Muscle layer of duodenum (tissue), 2 donors: Measurements from ENCODE around the gene KRT83.
A peak's percentile ranks its signal among the peaks of the same experiment; 100 is the strongest.

Experiments used
- H3K27ac ChIP-seq: one replicate; pipeline ENCODE4 v1.7.0; 2013; ENCODE audit warnings: mild to moderate bottlenecking, low read length
- H3K27me3 ChIP-seq: one replicate; pipeline ENCODE4 v1.7.0; 2013; ENCODE audit warnings: low read depth, mild to moderate bottlenecking, control low read depth, low read length
- H3K36me3 ChIP-seq, 2 donors: one replicate each; pipeline ENCODE4 v1.7.0; 2013; ENCODE audit warnings: low read length in 2 of 2, control low read depth in 1 of 2, mild to moderate bottlenecking in 1 of 2; ENCODE audit not compliant: insufficient read depth in 2 of 2, control insufficient read depth in 1 of 2
- H3K4me1 ChIP-seq, 2 donors: one replicate each; pipeline ENCODE4 v1.7.0; 2013; ENCODE audit warnings: low read length in 2 of 2, mild to moderate bottlenecking in 2 of 2, control low read depth in 1 of 2, moderate library complexity in 1 of 2; ENCODE audit not compliant: insufficient read depth in 2 of 2, control insufficient read depth in 1 of 2
- H3K4me3 ChIP-seq, 2 donors: one replicate each; pipeline ENCODE4 v1.7.0; 2013; ENCODE audit warnings: low read length in 2 of 2, low read depth in 1 of 2, mild to moderate bottlenecking in 1 of 2
- H3K9me3 ChIP-seq, 2 donors: one replicate each; pipeline ENCODE4 v1.7.0; 2013; ENCODE audit warnings: low read length in 2 of 2, control low read depth in 1 of 2, mild to moderate bottlenecking in 1 of 2; ENCODE audit not compliant: control insufficient read depth in 1 of 2
- donor health status: healthy.

Gene KRT83

GRCh38 chr12:52279422-52280318 is 41.5 kb downstream of the KRT83 start:
- peaks cover 14 to 15% of the 10 kb centered on the region in 2 donors for H3K4me1 ChIP-seq
- no peak overlapping the region for H3K4me3 ChIP-seq
- H3K27ac ChIP-seq, result peak overlapping the region; percentile 90
- no peaks in the 10 kb centered on the region for H3K9me3 ChIP-seq
- H3K27me3 ChIP-seq, result peaks cover 5% of the 10 kb centered on the region
- H3K36me3 ChIP-seq, result peaks cover 0 to 4% of the 10 kb centered on the region in 2 donors

- H3K4me3 ChIP-seq, result peak overlapping the region; percentile 47
These were observed 42.4 kb downstream of the KRT83 start for GRCh38 chr12:52278575-52279421.

GRCh38 chr12:52277486-52278245 is 43.5 kb downstream of the KRT83 start:
- Histone ChIP-seq H3K27me3 (peaks cover 5% of the 10 kb centered on the region), H3K4me1 (peaks cover 14 to 15% of the 10 kb centered on the region in 2 donors), H3K36me3 (peaks cover 0 to 4% of the 10 kb centered on the region in 2 donors), H3K27ac (no peak overlapping the region), H3K9me3 (no peaks in the 10 kb centered on the region), H3K4me3 (no peak overlapping the region)

More at GRCh38 chr12:52278575-52279421, 42.4 kb downstream of the KRT83 start:
- Histone ChIP-seq H3K9me3 (no peaks in the 10 kb centered on the region), H3K36me3 (peaks cover 0 to 4% of the 10 kb centered on the region in 2 donors), H3K4me1 (peaks cover 14 to 15% of the 10 kb centered on the region in 2 donors), H3K27ac (peak overlapping the region; percentile 90), H3K27me3 (peaks cover 5% of the 10 kb centered on the region)

- Histone ChIP-seq H3K27ac (no peak overlapping the region), H3K36me3 (peaks cover 0 to 3% of the 10 kb centered on the region in 2 donors), H3K4me1 (peaks cover 6 to 8% of the 10 kb centered on the region in 2 donors), H3K4me3 (no peak overlapping the region), H3K9me3 (no peaks in the 10 kb centered on the region), H3K27me3 (peaks cover 5% of the 10 kb centered on the region)
These were observed 45.5 kb downstream of the KRT83 start for GRCh38 chr12:52275686-52276085.

GRCh38 chr12:52274521-52275120 is 46.6 kb downstream of the KRT83 start, which contains the start of gene KRT86:
TSS of gene KRT86 (plus strand) at chr12:52274645. CDS start at chr12:52301917, 27,272 bp downstream.
- no peak within 1 kb of the TSS for H3K27ac ChIP-seq
- no peak within 1 kb of the TSS for H3K4me3 ChIP-seq
- H3K4me1 ChIP-seq, result peaks cover 0 to 4% of the 10 kb centered on the region in 2 donors
- H3K9me3 ChIP-seq, result no peaks in the 10 kb centered on the region
- H3K27me3 ChIP-seq, result peaks cover 5% of the 10 kb centered on the region
- H3K36me3 ChIP-seq, result no peaks in the 10 kb centered on the region

GRCh38 chr12:52271158-52271557 is 50.0 kb downstream of the KRT83 start:
- Histone ChIP-seq H3K27me3 (no peaks in the 10 kb centered on the region), H3K9me3 (no peaks in the 10 kb centered on the region), H3K27ac (no peak overlapping the region), H3K4me3 (no peak overlapping the region), H3K36me3 (no peaks in the 10 kb centered on the region), H3K4me1 (no peaks in the 10 kb centered on the region)

- H3K4me3 ChIP-seq, result no peak overlapping the region
- H3K27me3 ChIP-seq, result no peaks in the 10 kb centered on the region
- H3K36me3 ChIP-seq, result no peaks in the 10 kb centered on the region
- H3K4me1 ChIP-seq, result no peaks in the 10 kb centered on the region
- H3K9me3 ChIP-seq, result no peaks in the 10 kb centered on the region
- no peak overlapping the region for H3K27ac ChIP-seq
These were observed 50.6 kb downstream of the KRT83 start for GRCh38 chr12:52270541-52271070.

- no peak overlapping the region for H3K27ac ChIP-seq
- no peaks in the 10 kb centered on the region for H3K36me3 ChIP-seq
- no peaks in the 10 kb centered on the region for H3K4me1 ChIP-seq
- H3K4me3 ChIP-seq, result no peak overlapping the region
- H3K27me3 ChIP-seq, result no peaks in the 10 kb centered on the region
- H3K9me3 ChIP-seq, result no peaks in the 10 kb centered on the region
These were observed 53.0 kb downstream of the KRT83 start for GRCh38 chr12:52268212-52268611.

- no peaks in the 10 kb centered on the region for H3K9me3 ChIP-seq
These were observed 53.5 kb downstream of the KRT83 start for GRCh38 chr12:52267699-52268098.

GRCh38 chr12:52267266-52267665 is 53.9 kb downstream of the KRT83 start:
- H3K9me3 ChIP-seq, result no peaks in the 10 kb centered on the region
- H3K27ac ChIP-seq, result no peak overlapping the region
- H3K27me3 ChIP-seq, result no peaks in the 10 kb centered on the region
- H3K4me1 ChIP-seq, result no peaks in the 10 kb centered on the region
- H3K36me3 ChIP-seq, result no peaks in the 10 kb centered on the region
- no peak overlapping the region for H3K4me3 ChIP-seq

More at GRCh38 chr12:52267699-52268098, 53.5 kb downstream of the KRT83 start:
- H3K27me3 ChIP-seq, result no peaks in the 10 kb centered on the region
- no peaks in the 10 kb centered on the region for H3K36me3 ChIP-seq
- H3K4me3 ChIP-seq, result no peak overlapping the region
- H3K27ac ChIP-seq, result no peak overlapping the region
- H3K4me1 ChIP-seq, result no peaks in the 10 kb centered on the region
